ENCODE measurements around the gene KRT78.

DNA sequence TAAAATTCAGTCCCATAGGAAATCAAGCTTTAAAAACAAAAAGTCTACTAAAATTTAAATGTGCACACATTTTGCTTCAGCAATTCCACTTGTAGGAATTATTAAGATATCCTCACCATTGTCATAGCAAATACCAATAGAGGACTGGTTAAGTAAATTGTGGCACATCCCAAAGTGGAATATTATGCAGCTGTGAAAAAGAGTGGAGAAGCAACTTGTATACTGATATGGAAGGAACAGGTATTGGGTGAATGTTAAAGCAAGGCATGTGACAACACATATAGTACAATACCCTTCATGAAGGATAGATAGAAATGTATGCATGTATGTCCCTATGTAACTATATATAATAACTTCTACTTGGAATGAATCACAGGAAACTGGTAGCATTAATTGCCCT lies 44.2 kb upstream of the KRT78 start:
- TF ChIP-seq ZNF384 (IDR thresholded peaks at IDR 0.05) = no peak
- TF ChIP-seq CTBP1 (IDR thresholded peaks at IDR 0.05; ENCODE audit: borderline replicate concordance) = no peak
- no peak for TF ChIP-seq BHLHE40 (IDR thresholded peaks at IDR 0.05; ENCODE audit: borderline replicate concordance)
- TF ChIP-seq TARDBP (IDR thresholded peaks at IDR 0.05) = no peak
- no peak for TF ChIP-seq NFRKB (IDR thresholded peaks at IDR 0.05)
- TF ChIP-seq SUZ12 (IDR thresholded peaks at IDR 0.05) = no peak
- TF ChIP-seq ARNT (IDR thresholded peaks at IDR 0.05) = no peak
